ENCODE measurements around the gene GRID2. TPM values are rescaled to one million over a fixed set of nuclear protein-coding genes. Genes with fewer than 3 reads are reported as not detected.

The GRID2 gene
- total and polyA plus RNA-seq, 8 donors: 6.4 TPM; not detected in 7

- 54 to 75% (median 71%) methylated on average over 1 of the region's 1 CpG for WGBS, 5 donors
- no peaks in the 10 kb centered on the region for H3K36me3 ChIP-seq
Measured at GRCh38 chr4:92477298-92477697, 173.5 kb downstream of the GRID2 start.

DNA sequence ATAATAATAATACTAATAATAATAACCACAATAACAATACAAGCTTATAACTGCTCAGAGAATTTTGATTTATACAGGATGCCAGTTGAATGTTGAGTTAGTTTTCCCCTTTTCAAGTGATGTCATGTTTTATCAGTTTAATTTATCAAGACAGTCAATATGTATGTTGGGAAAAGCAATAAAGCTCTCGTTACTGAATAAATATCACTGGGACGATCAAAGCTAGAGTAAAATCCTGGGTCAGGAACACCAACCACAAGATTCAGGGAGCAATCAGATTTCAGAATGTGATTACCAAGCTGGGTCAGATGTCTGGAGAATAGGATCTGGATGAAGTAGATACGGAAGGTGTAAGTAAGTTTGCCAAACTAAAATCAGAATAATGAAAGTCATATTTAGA lies 179.6 kb downstream of the GRID2 start:
- no peaks in the 10 kb centered on the region for H3K36me3 ChIP-seq
- H3K4me1 ChIP-seq: no peaks in the 10 kb centered on the region
- intact Hi-C loops (cut with DNase I; ENCODE audit: low total_unique reads): no loop called here
- DNase-seq: no peak
- 31 to 59% (median 47%) methylated on average over 3 of the region's 3 CpGs for WGBS, 5 donors
- H3K27me3 ChIP-seq: no peaks in the 10 kb centered on the region
- H3K9me3 ChIP-seq: no peaks in the 10 kb centered on the region
- H3K4me3 ChIP-seq: no peak overlapping the region
- no peak for TF ChIP-seq CTCF (IDR thresholded peaks at IDR 0.05)
- no peak for TF ChIP-seq EP300 (IDR thresholded peaks at IDR 0.05)
- no peak for TF ChIP-seq POLR2AphosphoS5 (IDR thresholded peaks at IDR 0.05)
- no peak for TF ChIP-seq POLR2A (IDR thresholded peaks at IDR 0.05)
- no peak overlapping the region for H3K27ac ChIP-seq

More at GRCh38 chr4:92477298-92477697, 173.5 kb downstream of the GRID2 start:
- H3K4me1 ChIP-seq: no peaks in the 10 kb centered on the region
- intact Hi-C loops (cut with DNase I; ENCODE audit: low total_unique reads): no loop called here
- no peak for TF ChIP-seq EP300 (IDR thresholded peaks at IDR 0.05)
- TF ChIP-seq POLR2AphosphoS5 (IDR thresholded peaks at IDR 0.05): no peak
- no peak for TF ChIP-seq POLR2A (IDR thresholded peaks at IDR 0.05)
- TF ChIP-seq CTCF (IDR thresholded peaks at IDR 0.05): no peak
- H3K4me3 ChIP-seq: no peak overlapping the region
- H3K9me3 ChIP-seq: no peaks in the 10 kb centered on the region
- no peak for DNase-seq
- no peak overlapping the region for H3K27ac ChIP-seq
- H3K27me3 ChIP-seq: no peaks in the 10 kb centered on the region

DNA sequence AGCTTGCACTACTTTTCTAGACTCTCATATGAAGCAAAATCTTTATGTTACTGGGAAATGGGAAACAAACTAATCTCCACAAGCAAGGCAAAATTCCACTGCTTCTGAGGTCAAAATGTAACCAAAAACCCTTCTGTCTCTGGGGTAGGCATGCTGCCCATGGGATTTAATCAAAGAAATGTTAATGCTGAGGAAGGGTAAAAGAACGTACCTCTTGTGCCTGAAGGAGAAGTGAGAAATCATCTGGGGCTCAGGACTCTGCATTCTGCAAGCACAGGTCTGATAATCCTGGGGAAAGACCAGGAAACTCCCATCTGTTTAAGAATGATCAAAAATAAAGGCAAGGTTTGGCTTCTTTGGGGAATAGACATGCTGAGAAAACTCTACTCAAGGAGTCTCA lies 184.7 kb downstream of the GRID2 start:
- no peaks in the 10 kb centered on the region for H3K27me3 ChIP-seq
- H3K27ac ChIP-seq: no peak overlapping the region
- no peak overlapping the region for H3K4me3 ChIP-seq
- 45 to 78% (median 65%) methylated on average over 1 of the region's 1 CpG for WGBS, 5 donors
- no peaks in the 10 kb centered on the region for H3K9me3 ChIP-seq
- intact Hi-C loops (cut with DNase I; ENCODE audit: low total_unique reads): no loop called here
- TF ChIP-seq POLR2AphosphoS5 (IDR thresholded peaks at IDR 0.05) (no peak), POLR2A (IDR thresholded peaks at IDR 0.05) (no peak)
- no peaks in the 10 kb centered on the region for H3K36me3 ChIP-seq
- no peaks in the 10 kb centered on the region for H3K4me1 ChIP-seq
- no peak for DNase-seq

DNA sequence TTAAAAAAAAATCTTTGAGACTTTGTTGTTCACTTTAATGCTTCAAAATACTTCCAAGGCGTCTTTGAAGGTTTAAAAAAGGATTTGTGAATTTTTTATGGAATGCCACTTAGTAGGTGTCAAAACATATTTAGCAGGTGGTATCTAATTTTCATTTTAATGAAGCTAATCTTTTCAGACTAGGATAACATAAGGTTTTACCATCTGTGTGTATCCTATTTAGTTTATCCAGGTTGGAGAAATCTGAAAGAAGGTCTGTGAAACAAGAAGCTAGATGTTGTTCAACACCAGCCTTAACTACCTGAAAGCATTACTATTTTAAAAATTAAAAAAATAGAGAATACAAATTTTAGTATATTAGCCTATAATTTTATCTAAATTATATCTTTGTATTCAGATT lies 193.4 kb downstream of the GRID2 start:
- 40 to 71% (median 59%) methylated on average over 1 of the region's 1 CpG for WGBS, 5 donors
- intact Hi-C loops (cut with DNase I; ENCODE audit: low total_unique reads): no loop called here
- H3K4me3 ChIP-seq: no peak overlapping the region
- no peaks in the 10 kb centered on the region for H3K36me3 ChIP-seq
- H3K4me1 ChIP-seq: no peaks in the 10 kb centered on the region
- no peaks in the 10 kb centered on the region for H3K9me3 ChIP-seq
- no peaks in the 10 kb centered on the region for H3K27me3 ChIP-seq
- DNase-seq: no peak
- TF ChIP-seq POLR2AphosphoS5 (IDR thresholded peaks at IDR 0.05): no peak
- no peak for TF ChIP-seq POLR2A (IDR thresholded peaks at IDR 0.05)
- no peak for TF ChIP-seq CTCF (IDR thresholded peaks at IDR 0.05)
- TF ChIP-seq EP300 (IDR thresholded peaks at IDR 0.05): no peak
- H3K27ac ChIP-seq: no peak overlapping the region

DNA sequence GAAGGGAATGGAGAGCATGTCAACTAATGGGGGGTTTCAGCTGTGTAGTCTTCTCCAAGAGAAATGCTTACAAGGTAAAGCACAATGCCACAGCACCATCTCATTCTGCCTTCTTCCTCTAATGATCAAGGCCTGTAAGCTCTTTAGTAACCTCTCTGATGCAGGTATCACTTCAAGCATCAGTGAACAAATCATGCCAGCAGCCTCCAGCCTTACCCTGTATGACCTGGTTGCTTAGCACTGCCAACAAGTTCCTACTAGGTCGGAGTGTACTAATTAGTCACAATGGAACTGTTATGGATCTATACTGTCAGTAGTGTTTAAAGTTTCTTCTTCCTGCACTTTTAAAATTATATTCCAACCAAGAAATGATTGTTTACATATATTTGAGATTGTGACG lies 197.7 kb downstream of the GRID2 start:
- Histone ChIP-seq H3K36me3 (no peaks in the 10 kb centered on the region), H3K9me3 (no peaks in the 10 kb centered on the region), H3K27ac (no peak overlapping the region), H3K27me3 (no peaks in the 10 kb centered on the region), H3K4me3 (no peak overlapping the region), H3K4me1 (no peaks in the 10 kb centered on the region)
- intact Hi-C loops (cut with DNase I; ENCODE audit: low total_unique reads): no loop called here
- DNase-seq: peak in 1 of 2 donors; percentile 5
- WGBS, 5 donors: 54 to 69% (median 60%) methylated on average over 2 of the region's 2 CpGs
- TF ChIP-seq EP300 (IDR thresholded peaks at IDR 0.05) (no peak), CTCF (IDR thresholded peaks at IDR 0.05) (no peak), POLR2AphosphoS5 (IDR thresholded peaks at IDR 0.05) (no peak), POLR2A (IDR thresholded peaks at IDR 0.05) (no peak)

Data from stomach (tissue), 9 donors.